Measurements from ENCODE around the gene DGUOK. TPM values are rescaled to one million over a fixed set of nuclear protein-coding genes. Genes with fewer than 3 reads are reported as not detected.

Gene DGUOK
- total RNA-seq, 4 donors from 2014 or later, result 30.5 to 38.9 (median 36.3) TPM

DNA sequence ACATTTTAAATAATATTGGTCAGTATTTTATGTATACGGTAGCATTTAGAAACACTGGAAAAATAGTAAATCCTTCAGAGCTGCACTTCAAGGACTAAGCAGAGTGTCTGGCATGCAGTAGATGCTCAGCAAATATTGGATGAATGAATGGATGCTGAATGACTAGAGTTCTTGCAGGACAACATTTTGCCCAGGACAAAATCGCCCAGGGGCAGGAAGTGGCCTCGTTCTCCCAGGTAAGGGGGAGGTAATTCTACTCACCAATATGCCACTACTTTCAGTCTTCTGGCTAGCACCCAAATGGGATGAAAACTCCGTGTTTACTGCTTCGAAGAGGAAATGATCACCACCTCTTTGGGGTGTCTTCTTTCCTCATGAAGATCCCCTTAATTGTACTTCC is 4.0 kb upstream of the DGUOK start:
- no peak for DNase-seq (ENCODE audit: low spot score)
- ATAC-seq (ENCODE audit: low FRiP score), result no peak
- TF ChIP-seq CTCF (IDR thresholded peaks at IDR 0.05), result no peak

GRCh38 chr2:73925033-73925704 is 1.5 kb upstream of the DGUOK start:
- ATAC-seq (ENCODE audit: low FRiP score) (no peak), DNase-seq (ENCODE audit: low spot score) (no peak)
- no peak for TF ChIP-seq CTCF (IDR thresholded peaks at IDR 0.05)

DNA sequence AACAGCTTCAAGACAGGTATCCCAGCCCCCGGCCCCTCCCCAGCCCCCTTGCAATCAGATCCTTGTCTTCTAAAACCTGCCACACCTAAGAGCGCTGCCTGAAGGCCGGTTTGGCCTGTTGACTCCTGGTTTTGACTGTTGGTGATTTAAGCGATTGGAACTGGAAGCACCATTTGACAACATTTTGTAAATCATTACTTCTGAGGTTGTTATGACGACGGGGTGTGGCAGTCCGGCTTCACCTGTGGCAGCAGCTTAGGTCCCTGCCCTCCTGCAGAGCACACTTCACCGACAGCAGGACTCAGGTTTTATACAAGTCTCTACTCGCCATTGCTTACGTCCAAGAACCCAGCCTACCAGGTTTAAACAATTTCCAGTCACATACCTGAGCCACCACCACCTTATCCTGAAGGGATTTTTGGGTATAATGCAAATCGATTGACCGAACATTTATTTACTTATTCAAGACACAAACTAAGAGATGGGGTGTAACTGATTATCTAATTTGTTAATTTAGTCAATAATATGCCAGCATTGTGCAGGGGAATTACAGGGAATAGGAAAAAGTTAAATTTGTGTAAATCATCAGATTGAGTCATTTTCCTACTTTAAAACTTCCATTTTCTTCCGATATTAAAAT is 707 bp upstream of the DGUOK start:
- TF ChIP-seq CTCF (IDR thresholded peaks at IDR 0.05), result no peak
- DNase-seq (ENCODE audit: low spot score), result no peak
- ATAC-seq (ENCODE audit: low FRiP score), result no peak

DNA sequence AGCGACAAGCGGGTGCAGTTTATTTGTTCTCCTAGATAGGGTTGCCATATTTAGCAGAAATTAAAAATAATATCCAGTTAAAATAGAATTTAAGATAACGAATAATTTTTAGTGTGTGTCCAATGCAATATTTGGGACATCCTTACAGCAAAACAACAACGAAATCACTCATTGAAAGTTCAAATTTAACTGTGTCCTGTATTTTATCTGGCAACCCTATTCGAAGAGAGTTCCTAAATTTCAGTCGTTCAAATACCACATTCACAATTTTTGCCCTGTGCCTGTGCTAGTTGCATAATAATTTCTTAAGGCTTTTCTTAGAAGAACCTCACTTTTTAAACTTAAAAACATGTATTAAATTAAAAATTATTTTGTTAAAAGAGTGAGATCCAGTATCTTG is 664 bp downstream of the DGUOK start:
- no peak for DNase-seq (ENCODE audit: low spot score)
- TF ChIP-seq CTCF (IDR thresholded peaks at IDR 0.05), result no peak
- ATAC-seq (ENCODE audit: low FRiP score), result no peak

DNA sequence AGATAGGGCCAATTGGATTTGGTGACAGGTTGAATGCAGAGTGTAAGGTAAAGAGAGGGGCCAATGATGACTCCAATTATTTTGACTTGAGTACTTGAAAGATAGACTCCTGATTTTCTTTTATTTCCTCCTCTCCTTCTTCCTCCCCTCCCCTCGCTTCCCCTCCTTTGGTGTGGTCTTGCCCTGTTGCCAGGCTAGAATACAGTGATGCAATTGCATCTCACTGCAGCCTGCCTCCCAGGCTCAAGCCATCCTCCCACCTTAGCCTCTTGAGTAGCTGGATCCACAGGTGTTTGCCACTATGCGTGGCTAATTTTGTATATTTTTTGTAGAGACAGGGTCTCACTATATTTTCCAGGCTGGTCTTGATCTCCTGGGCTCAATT is 2.3 kb downstream of the DGUOK start:
- DNase-seq (ENCODE audit: low spot score) (no peak), ATAC-seq (ENCODE audit: low FRiP score) (no peak)
- no peak for TF ChIP-seq CTCF (IDR thresholded peaks at IDR 0.05)

DNA sequence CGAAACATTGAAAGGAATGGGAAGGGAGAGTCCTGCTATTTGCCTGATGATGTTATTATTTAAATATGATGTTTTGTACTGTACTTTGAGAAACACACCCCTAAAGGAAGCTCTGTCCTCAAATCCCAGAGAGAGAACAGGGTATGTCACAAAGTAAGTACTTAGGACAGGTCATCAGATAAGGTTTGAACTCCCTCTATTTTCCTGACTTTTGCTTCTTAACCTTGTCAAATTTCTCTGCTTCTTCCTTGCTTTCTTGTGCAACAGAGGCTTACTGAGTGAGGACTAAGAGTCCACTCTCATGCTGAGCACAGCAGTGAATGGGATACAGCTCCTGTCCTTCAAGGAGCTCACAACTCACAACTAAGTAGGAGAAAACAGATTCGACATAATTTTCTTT is 3.7 kb downstream of the DGUOK start:
- ATAC-seq (ENCODE audit: low FRiP score), result no peak
- TF ChIP-seq CTCF (IDR thresholded peaks at IDR 0.05), result no peak

More for the DNA sequence above, 3.7 kb downstream of the DGUOK start:
- DNase-seq (ENCODE audit: low spot score), result no peak
